HepG2 (cell line): ENCODE measurements around the gene ARHGAP30. TPM values are rescaled to one million over a fixed set of nuclear protein-coding genes. Genes with fewer than 3 reads are reported as not detected.

Experiments used
- ATAC-seq: fragments of 200-7000 bp; cut with Tn5 transposase; 3 replicates; pipeline ENCODE4 v1.9.1; 2020; ENCODE audit warnings: mild to moderate bottlenecking, moderate library complexity
- BruUV-seq: library from RNA; stranded (reverse); fragments of 400-500 nt; replicated peaks from 2 replicates; lab custom pipeline; 2021; lab: Mats Ljungman, UMichigan
- CTCF ChIA-PET: fragments of 300-600 bp; formaldehyde crosslinking; extraction: SDS; loops from one replicate; lab custom pipeline; 2021; ENCODE audit warnings: low total read pairs, inconsistent platforms, low intra/inter-chr PET ratio; lab: Yijun Ruan, JAX
- POLR2A ChIA-PET: fragments of 350-600 bp; sonication (Branson Sonifier 250); formaldehyde crosslinking; loops from one replicate; lab custom pipeline; 2020; ENCODE audit warnings: antibody characterized with exemption, inconsistent platforms; lab: Yijun Ruan, JAX
- DNase-seq: peaks from one replicate; pipeline ENCODE4 v3.0.0-alpha.2; 2015; ENCODE audit warnings: low spot score
- FAIRE-seq: peaks from 3 replicates; lab custom pipeline; 2011; peaks lifted over from hg19 to GRCh38; lab: Jason Lieb, UNC
- H2AFZ ChIP-seq: one replicate; pipeline ENCODE4 v1.6.1; 2011; ENCODE audit warnings: low read length, inconsistent platforms
- H3K27ac ChIP-seq: fragments of 300-600 bp; 3 replicates; pipeline ENCODE4 v1.8.0; 2011; ENCODE audit warnings: mixed run types, mild to moderate bottlenecking, mixed read lengths, low read length, inconsistent platforms; ENCODE audit not compliant: insufficient read depth; ENCODE audit errors: extremely low read length
- H3K27me3 ChIP-seq, 2 experiments: fragments of 200-600 bp in 1 of 2; 2 replicates in 1 of 2; 3 replicates in 1 of 2; pipeline versions ENCODE4 v1.6.0 to v1.8.0; 2011; ENCODE audit warnings: low read length in 2 of 2, mild to moderate bottlenecking in 2 of 2, moderate library complexity in 2 of 2, inconsistent platforms in 1 of 2; ENCODE audit not compliant: insufficient read depth in 2 of 2, control insufficient read depth in 1 of 2
- H3K36me3 ChIP-seq, 2 experiments: fragments of 200-600 bp in 1 of 2; replicated peaks in 1 of 2; 2 replicates in 1 of 2; 3 replicates in 1 of 2; pipeline versions ENCODE4 v1.5.1 to v1.8.0; 2011; ENCODE audit warnings: low read length in 2 of 2, inconsistent platforms in 1 of 2; ENCODE audit not compliant: insufficient read depth in 2 of 2, control insufficient read depth in 1 of 2
- H3K4me1 ChIP-seq: 2 replicates; pipeline ENCODE4 v1.5.1; 2012; ENCODE audit warnings: low read length, inconsistent platforms; ENCODE audit not compliant: insufficient read depth
- H3K4me2 ChIP-seq: 2 replicates; pipeline ENCODE4 v1.6.0; 2011; ENCODE audit warnings: low read depth, low read length, inconsistent platforms
- H3K4me3 ChIP-seq, 3 experiments: fragments of 200-600 bp in 1 of 3; sonication (generic), shearing (Covaris generic) in 1 of 3; replicated peaks in 1 of 3; 2 replicates each; pipeline ENCODE4 v1.5.1; 2011 to 2016; ENCODE audit warnings: low read length in 3 of 3, inconsistent platforms in 2 of 3, low read depth in 2 of 3, mild to moderate bottlenecking in 2 of 3, control low read depth in 1 of 3, mixed read lengths in 1 of 3; ENCODE audit not compliant: insufficient read depth in 1 of 3
- H3K79me2 ChIP-seq: one replicate; pipeline ENCODE4 v1.6.1; 2011; ENCODE audit warnings: low read length, inconsistent platforms; ENCODE audit not compliant: insufficient read depth
- H3K9ac ChIP-seq: 2 replicates; pipeline ENCODE4 v1.6.0; 2011; ENCODE audit warnings: mild to moderate bottlenecking, low read depth, low read length, inconsistent platforms; ENCODE audit not compliant: insufficient read depth
- H3K9me3 ChIP-seq: 2 replicates; pipeline ENCODE4 v1.5.1; 2012; ENCODE audit warnings: mild to moderate bottlenecking, low read length
- H4K20me1 ChIP-seq: 2 replicates; pipeline ENCODE4 v1.6.0; 2011; ENCODE audit warnings: inconsistent platforms, mild to moderate bottlenecking, low read length, moderate library complexity; ENCODE audit not compliant: insufficient read depth
- AGO2 ChIP-seq: fragments of 200-400 bp; formaldehyde crosslinking; optimal IDR thresholded peaks from 2 replicates; pipeline ENCODE3; 2017; ENCODE audit warnings: mild to moderate bottlenecking, low read depth, low read length, moderate library complexity
- EZH2 ChIP-seq: conservative IDR thresholded peaks from 2 replicates; pipeline ENCODE4 v1.6.1; 2012; ENCODE audit warnings: mild to moderate bottlenecking, low read depth, low read length, moderate library complexity
- NR3C1 ChIP-seq: sonication (generic); formaldehyde crosslinking; IDR thresholded peaks from 2 replicates; pipeline ENCODE4 v1.4.0; 2020; ENCODE audit warnings: missing genetic modification reagents
- POLR2G ChIP-seq: fragments of 200-400 bp; formaldehyde crosslinking; IDR thresholded peaks from 2 replicates; pipeline ENCODE4 v1.6.1; 2018; ENCODE audit warnings: mild to moderate bottlenecking, low read depth, low read length, moderate library complexity
- RBFOX2 ChIP-seq: fragments of 200-400 bp; formaldehyde crosslinking; IDR thresholded peaks from 2 replicates; pipeline ENCODE4 v1.6.1; 2017; ENCODE audit warnings: low read depth, mild to moderate bottlenecking, low read length
- WGBS: methylation state at CpG from one replicate; pipeline ENCODE4 v1.1.6; 2017; ENCODE audit warnings: low lambda C conversion rate; 5-methylcytosine and 5-hydroxymethylcytosine counted together
- in situ Hi-C: cut with HindIII; loops from 2 replicates; pipeline ENCODE4 v1.10.0; 2017; ENCODE audit warnings: low pct_unique_long_range_greater_than_20kb; ENCODE audit not compliant: extremely low pct_ligation_motif_present
- intact Hi-C: fragments of 100-400 bp; cut with micrococcal nuclease; formaldehyde crosslinking; loops from one replicate; pipeline ENCODE4 v1.10.0; 2022; ENCODE audit not compliant: unreplicated experiment
- polyA plus RNA-seq, 8 experiments: library from polyadenylated mRNA; depleted of rRNA in 3 of 8; stranded (reverse) in 7 of 8; unstranded in 1 of 8; fragments of >200 nt; fragmentation: Illumina TruSeq in 4 of 8; extraction: Trizol in 4 of 8; gene quantifications; 2 replicates each; pipeline versions ENCODE4 v1.2.1 to v1.2.3, GENCODE V29; 2011 to 2016; ENCODE audit warnings: low read depth in 4 of 8, missing spikeins in 1 of 8, mixed read lengths in 1 of 8; ENCODE audit not compliant: insufficient read depth in 1 of 8
- total RNA-seq, 5 experiments: library from RNA; depleted of rRNA; stranded (reverse); fragments of >200 nt; fragmentation: Illumina TruSeq; extraction: Trizol; gene quantifications; 2 replicates each; pipeline ENCODE4 v1.2.3, GENCODE V29; 2016; ENCODE audit warnings: low read depth in 1 of 5
- TF ChIP-seq, protein P1 (sequence below): sonication (generic); formaldehyde crosslinking; IDR thresholded peaks from 2 replicates; pipeline ENCODE4 v1.5.1; 2020; ENCODE audit warnings: mild to moderate bottlenecking, missing genetic modification reagents

ARHGAP30 gene
- total and polyA plus RNA-seq, 2 of the 13 experiments (the other 11 are each of a cell fraction or from before 2014, with no cell fraction given) = 0.13 to 0.20 TPM

DNA sequence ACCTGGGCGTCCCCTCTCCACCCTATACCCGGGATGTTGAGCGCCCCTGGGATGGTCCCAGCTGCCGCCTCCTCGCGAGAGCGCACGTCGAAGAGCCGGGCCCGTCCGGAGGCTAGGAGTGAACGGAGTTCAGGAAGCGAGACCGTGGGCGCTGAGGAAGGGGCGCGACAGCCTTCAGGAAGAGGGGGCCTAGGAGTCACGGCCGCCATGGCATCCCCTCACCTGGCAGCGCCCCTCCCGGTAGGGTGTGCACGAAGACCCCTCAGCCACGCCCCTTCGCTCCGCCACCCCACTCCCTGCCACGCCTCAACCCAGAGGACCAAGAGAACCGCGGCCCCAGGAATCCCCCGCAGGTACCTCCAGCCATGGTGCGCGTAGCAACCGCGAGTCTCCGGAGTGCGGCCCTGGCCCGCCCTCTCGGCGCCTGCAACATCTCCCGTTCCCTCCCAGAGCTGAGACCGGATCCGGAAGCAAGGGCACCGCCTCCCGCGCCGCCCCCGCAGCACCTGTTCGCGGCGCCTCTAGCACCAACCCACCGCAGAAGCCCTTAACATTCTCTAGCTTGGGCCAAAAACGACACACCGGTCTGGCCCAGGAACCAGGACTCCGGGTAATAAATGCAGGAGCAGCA, 31.1 kb downstream of the ARHGAP30 start, which contains the start of gene TSTD1:
TSTD1 (minus strand) TSS at position 442 of the 631 bp plus-strand sequence; CDS start at position 367, 75 bp downstream.
- Histone ChIP-seq H3K79me2 (no peaks in the 10 kb centered on the region), H3K9me3 (no peaks in the 10 kb centered on the region), H4K20me1 (no peaks in the 10 kb centered on the region), H3K27me3 (no peaks in the 10 kb centered on the region), H3K36me3 (peaks cover 13 to 39% of the 10 kb centered on the region in 2 experiments), H3K27ac (no peak within 1 kb of the TSS), H2AFZ (no peak within 1 kb of the TSS), H3K4me3 (no peak within 1 kb of the TSS), H3K9ac (no peak within 1 kb of the TSS), H3K4me1 (peaks cover 16% of the 10 kb centered on the region), H3K4me2 (no peak within 1 kb of the TSS)
- no TSS peak for BruUV-seq
- WGBS = 96% methylated on average over 50 of the region's 54 CpGs
- intact Hi-C loops = no loop called here
- CTCF ChIA-PET = no interaction called here
- DNase-seq (no peak), ATAC-seq (no peak), FAIRE-seq (no peak)
- in situ Hi-C loops = no loop called here
- TF ChIP-seq EZH2 = no peak
- peak; percentile 64; the same call in 1 of the 2 replicates for TF ChIP-seq RBFOX2
- peak; percentile 86 for TF ChIP-seq AGO2
- POLR2A ChIA-PET = no interaction called here

DNA sequence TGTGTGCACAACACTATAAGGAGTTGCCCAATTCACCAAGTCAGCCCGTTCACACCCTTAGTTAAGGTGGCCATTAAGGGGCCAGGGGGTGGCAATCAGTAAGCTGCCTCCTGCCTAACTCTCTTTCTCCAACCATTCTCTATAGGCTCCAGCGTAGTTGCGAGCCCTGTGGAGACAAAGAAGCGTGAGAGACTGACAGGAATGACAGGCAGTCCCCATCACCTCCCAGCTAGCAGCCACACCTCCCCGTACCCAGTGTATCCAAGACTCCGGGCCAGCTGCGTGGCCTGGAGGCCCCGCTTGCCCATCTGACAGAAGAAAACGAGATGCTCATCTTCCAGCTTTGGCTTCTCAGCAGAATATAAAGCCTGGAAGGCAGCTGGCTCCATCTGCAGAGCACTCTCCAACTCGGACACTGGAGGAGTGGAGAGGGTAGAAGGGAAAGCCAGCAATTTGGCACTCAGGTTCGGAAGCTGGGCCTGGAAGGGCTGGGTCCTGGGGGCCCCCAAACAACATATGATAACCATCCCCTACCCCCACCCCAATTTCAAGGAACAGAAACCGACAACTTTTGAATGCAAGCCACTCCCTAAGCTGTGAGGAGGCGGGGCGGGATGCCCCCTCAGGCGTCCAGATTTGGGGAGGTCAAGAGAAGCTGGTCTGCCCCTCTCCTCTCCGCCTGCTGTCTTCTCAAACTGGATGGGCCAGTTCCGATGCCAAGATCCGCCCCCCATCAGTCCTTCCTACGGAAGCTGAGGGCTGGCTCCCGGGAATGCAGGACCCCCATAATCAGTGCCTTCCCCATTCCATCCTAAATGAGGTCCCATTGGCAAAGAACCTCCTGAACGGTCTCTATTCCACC, 31.8 kb downstream of the ARHGAP30 start:
- Histone ChIP-seq H2AFZ (no peak overlapping the region), H3K9ac (no peak overlapping the region), H3K36me3 (peaks cover 13 to 35% of the 10 kb centered on the region in 2 experiments), H3K4me3 (no peak overlapping the region), H3K9me3 (no peaks in the 10 kb centered on the region), H3K4me2 (no peak overlapping the region), H3K27ac (no peak overlapping the region), H3K4me1 (peaks cover 21% of the 10 kb centered on the region), H3K27me3 (no peaks in the 10 kb centered on the region), H4K20me1 (no peaks in the 10 kb centered on the region), H3K79me2 (no peaks in the 10 kb centered on the region)
- intact Hi-C loops (no loop called here), in situ Hi-C loops (no loop called here)
- WGBS = 95% methylated on average over 18 of the region's 21 CpGs
- CTCF ChIA-PET = no interaction called here
- BruUV-seq = no TSS peak
- DNase-seq = no peak
- ATAC-seq = no peak
- POLR2A ChIA-PET = no interaction called here
- TF ChIP-seq NR3C1 (CRISPR knock-in tag) (no peak), POLR2G (peak; percentile 16; the same call in 1 of the 2 replicates)
- TF ChIP-seq, protein P1, sequence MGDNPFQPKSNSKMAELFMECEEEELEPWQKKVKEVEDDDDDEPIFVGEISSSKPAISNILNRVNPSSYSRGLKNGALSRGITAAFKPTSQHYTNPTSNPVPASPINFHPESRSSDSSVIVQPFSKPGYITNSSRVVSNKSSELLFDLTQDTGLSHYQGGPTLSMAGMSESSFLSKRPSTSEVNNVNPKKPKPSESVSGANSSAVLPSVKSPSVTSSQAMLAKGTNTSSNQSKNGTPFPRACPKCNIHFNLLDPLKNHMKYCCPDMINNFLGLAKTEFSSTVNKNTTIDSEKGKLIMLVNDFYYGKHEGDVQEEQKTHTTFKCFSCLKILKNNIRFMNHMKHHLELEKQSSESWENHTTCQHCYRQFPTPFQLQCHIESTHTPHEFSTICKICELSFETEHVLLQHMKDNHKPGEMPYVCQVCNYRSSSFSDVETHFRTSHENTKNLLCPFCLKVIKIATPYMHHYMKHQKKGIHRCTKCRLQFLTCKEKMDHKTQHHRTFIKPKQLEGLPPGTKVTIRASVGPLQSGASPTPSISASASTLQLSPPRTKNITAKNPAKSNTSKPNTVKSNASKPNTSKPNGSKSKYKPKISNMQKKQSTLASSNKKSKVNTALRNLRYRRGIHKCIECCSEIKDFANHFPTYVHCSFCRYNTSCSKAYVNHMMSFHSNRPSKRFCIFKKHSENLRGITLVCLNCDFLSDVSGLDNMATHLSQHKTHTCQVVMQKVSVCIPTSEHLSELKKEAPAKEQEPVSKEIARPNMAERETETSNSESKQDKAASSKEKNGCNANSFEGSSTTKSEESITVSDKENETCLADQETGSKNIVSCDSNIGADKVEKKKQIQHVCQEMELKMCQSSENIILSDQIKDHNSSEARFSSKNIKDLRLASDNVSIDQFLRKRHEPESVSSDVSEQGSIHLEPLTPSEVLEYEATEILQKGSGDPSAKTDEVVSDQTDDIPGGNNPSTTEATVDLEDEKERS = no peak
- FAIRE-seq = no peak
